Activated naive CD4-positive, alpha-beta T cell treated with anti-CD3 and anti-CD28 coated beads, Interleukin-2, amount 50 U/mL, for 16 hours (primary cell): ENCODE measurements around the gene LMX1B.
"Not testable (repeated sequence)": the region's sequence is repeated elsewhere in the genome, so short reads cannot be mapped to it uniquely, and the experiment has no call there.

Experiments used
- DNase-seq: peaks from one replicate; pipeline ENCODE4 v3.0.0-alpha.2; 2020

The LMX1B gene

DNA sequence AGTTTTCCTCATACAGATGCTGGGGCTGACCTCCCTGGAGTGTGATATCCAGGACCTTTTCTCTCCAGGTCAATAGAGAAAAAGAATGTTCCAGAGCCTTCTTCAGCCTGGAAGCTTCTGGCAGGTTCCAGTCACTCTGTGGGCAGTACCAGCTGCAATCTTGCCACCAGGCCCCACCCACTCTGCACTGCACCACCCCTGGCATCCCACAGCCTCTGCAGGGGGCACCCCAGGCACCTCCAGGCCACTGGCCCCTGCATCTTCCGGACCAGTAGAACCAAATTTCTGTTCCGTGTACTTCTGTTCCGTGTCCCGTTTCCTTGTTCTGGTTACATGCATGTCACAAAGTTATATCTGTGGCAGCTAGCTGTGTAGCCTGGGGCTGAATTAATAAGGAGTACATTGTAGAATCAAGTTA is 107.8 kb downstream of the LMX1B start:
- DNase-seq, result no peak

DNA sequence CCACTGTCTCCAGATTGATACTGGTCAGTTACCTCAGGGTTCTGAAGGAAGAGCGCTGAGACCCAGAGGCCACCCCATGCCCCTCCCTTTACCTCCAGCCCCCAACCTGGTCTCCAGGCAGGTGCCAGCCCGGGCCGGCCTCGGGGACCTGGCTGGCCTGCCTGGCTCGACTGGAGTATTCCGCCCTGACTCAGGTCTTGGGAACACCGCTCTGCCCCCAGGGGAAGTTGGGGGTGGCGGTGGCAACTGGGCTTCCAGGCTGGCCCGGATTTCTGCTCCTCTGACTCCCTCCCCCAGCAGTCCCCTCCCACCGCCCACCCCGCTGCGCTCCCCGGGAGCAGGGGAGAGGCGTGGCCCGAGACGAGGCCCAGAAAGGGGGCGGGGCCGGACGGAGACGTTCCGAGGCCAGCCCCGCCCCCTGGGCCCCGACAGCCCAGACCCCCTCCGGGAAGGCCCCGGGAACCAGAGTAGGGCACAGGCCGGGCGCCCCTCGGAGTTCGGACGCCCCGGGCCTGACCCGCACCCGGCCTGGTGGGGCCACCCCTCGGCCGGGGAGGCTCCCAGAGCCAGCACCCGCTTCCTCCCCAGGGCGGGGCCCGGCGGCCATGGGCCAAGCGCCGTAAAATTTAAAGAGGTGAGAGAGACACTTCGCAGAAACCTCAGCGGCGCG is 108.7 kb downstream of the LMX1B start:
- DNase-seq, result peak; percentile 94

DNA sequence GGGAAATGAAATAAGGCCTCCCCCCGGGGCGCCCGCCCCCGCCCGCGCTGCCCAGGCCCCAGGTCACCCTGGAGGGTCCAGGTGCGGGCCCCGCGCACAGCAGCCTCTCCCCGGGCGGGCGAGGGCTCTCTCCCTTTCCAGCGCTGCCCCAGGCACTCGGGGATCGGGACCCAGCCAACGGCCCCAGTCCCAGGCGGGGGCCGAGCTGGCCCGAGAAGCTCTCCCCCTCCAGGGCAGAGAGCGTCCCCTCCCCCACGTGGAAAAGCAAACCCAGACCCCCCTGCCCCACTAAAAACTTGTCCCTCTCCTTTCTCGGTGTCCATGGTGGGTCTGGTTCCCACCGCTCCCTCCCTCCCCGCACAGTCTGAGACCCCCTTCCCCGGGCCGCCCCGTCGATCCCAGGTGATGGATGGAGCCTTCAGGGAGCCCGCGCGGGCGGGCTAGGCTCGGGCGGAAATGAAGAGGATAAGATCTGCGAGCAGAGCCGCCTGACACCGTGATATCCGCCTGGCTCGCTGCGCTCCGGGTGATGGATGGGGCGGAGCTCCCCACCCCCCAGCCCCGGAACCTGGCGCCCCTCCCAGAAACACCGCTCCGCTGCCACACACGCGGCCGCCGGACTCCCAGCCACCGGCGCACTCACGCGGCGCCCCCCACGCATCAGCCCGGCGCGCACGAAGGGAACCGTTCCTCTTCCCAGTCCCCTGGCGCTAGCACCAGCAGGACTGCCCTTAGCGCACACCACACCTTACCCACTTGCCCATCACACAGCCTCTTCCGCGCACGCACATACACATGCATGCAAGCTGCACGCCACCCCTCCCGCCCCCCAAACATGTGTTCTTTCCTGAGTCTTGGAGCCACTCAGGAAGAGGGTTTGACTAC is 109.4 kb downstream of the LMX1B start:
- DNase-seq, result peak; percentile 77

DNA sequence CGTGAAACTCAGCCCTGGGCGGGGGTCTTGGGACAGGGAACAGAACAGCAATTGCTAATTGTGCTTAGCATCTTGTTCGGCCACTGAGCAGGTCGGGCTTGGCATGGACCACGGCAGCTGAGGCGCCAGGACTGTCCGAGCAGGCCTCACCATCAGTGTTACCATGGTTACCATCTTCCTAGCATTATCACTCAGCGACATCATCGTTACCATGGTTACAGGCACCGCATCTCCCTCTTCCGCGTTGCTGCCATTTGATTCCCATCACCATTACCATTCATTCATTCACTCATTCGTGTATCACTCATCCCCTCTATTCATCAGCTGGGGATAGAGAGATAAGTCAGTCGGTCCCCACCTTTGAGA is 110.1 kb downstream of the LMX1B start:
- DNase-seq, result no peak

DNA sequence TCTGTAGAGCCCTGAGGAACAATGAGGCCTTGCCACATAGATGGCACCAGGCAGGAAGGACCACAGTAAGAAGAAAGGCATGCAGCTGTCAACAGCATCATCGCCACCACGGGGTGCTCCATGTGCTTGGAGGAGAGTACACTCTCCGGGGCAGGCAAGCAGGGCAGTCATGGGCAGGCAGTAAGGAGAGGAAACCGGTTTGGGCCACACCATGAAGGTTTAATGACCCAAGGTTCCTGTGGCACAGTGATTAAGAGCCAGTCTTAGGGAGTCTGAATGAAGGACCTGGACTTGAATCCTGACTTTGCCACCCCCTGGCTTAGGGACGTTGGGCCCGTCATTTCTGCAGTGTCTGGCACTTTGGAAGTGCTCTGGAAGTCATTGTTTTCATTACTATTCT is 110.5 kb downstream of the LMX1B start:
- DNase-seq, result no peak

DNA sequence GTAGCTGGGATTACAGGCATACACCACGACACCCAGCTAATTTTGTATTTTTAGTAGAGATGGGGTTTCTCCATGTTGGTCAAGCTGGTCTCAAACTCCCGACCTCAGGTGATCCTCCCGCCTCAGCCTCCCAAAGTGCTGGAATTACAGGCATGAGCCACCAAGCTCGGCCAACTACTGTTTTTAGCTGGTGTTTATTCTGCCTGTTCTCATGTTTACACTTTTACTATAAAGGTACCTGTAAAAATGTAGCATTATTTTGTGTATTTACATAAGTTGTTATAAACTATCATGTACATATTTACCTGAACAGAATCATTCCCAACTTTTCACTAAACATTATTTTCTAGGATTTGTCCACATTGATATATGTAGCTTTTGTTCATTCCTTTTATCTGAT is 111.8 kb downstream of the LMX1B start:
- not testable (repeated sequence) for DNase-seq

DNA sequence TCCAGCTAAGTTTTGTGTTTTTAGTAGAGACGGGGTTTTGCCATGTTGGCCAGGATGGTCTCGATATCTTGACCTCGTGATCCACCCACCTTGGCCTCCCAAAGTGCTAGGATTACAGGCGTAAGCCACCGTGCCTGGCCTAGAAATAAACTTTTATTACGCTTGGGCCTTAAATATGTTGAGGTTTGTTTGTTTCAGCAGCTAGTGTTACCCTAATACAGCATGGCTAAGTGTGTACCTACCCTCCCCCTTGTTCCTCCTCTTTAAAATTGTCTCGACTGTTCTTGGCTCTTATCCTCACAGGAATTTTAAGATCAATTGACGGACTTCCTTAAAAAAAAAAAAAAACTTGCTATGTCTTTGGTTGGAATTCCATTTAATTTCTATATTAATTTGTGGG is 114.5 kb downstream of the LMX1B start:
- not testable (repeated sequence) for DNase-seq

DNA sequence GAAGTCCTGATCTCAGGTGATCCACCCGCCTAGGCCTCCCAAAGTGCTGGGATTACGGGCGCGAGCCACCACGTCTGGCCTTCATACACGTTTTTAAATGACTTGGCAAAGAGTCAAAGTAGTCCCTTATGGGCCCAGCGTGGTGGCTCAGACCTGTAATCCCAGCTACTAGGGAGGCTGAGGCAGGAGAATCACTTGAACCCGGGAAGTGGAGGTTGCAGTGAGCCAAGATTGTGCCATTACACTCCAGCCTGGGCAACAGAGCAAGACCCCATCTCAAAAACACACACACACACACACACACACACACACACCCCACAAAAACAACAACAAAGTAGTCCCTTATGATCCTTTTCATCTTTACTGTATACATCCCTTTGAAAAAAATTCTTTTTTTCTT is 116.9 kb downstream of the LMX1B start:
- DNase-seq, result not testable (repeated sequence)

DNA sequence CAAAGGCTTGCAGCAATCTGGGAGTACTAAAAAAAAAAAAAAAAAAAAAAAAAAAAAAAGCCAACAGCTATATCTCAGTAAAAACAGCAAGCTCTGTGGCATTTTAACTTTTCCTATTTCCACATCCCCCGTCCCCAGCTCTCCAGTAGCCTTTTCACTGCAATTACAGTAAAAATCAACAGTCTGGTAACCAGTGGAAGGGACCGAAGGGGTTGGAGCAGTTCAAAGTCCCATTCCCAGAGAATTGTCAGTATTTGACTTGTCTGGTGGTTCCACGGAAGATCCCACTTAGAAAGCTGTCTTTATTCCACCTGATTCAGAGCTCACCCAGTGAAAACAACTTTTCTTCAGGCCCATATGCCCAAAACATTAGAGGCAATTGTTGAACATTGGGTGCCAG is 119.3 kb downstream of the LMX1B start:
- no peak for DNase-seq

DNA sequence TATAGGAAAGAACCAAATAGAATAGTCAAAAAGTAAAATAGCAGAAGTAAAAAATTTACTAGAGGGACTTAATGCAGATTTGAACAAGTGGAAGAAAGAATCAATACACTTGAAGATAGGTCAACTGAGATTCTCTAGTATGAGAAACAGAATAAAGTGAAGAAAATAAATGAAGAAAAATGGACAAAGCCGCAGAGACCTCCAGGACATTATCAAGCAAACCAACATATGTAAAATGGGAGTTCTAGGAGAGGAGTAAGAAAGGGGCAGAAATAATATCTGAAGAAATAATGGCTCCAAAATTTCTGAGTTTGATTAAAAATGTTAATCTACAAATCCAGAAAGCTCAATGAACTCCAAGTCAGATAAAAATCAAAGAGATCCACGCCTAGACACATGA is 121.1 kb downstream of the LMX1B start:
- no peak for DNase-seq

DNA sequence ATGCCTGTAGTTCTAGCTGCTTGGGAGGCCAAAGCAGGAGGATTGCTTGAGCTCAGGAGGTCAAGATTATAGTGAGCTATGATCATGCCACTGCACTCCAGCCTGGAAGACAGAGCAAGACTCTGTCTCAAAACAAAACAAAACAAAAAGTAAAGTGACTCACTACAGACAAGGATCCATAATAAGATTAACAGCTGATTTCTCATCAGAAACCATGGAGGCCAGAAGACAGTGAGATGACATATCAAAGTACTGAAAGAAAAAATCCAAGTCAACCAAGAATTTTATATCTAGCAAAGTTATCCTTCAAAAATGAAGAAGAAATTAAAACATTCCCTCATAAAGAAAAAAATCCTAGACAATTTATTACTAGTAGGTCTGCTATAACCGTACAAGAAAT is 121.8 kb downstream of the LMX1B start:
- no peak for DNase-seq

DNA sequence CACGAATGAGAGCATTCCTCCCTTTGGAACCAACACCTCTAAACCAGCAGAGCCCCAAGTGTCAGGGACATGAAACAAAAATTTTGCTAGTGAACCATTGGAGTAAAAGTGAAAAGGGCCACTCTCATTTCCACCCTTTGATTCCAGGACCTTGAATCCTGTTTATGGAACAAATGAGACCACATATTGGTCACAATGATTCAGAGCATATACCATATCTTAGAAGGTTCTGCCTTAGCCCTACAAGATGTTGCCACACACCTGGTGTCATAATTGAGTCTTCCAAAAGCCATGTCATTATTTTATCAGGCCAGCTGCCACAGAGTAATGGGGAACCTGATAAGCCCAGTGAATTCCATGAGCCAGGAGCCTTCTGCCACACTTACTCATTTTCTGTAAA is 124.8 kb downstream of the LMX1B start:
- DNase-seq, result no peak

DNA sequence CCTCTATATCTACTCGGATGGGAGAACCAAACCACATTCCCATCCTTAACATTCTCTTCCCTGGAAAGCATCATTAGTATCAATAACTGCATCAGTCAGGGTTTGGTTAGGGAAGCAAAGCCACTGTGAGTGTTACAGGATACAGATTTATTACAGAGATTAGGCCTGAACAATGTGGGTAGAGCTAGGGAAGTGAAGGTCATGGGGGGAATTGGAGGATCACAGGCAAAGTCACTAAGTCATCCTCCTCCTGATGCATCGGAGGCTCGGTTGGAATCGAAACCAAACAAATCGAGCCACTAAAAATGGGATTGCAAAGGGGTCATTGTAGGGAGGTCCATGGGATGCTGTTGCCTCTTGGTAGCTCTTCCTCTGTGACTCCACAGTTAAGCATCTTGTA is 129.3 kb downstream of the LMX1B start:
- DNase-seq, result no peak

DNA sequence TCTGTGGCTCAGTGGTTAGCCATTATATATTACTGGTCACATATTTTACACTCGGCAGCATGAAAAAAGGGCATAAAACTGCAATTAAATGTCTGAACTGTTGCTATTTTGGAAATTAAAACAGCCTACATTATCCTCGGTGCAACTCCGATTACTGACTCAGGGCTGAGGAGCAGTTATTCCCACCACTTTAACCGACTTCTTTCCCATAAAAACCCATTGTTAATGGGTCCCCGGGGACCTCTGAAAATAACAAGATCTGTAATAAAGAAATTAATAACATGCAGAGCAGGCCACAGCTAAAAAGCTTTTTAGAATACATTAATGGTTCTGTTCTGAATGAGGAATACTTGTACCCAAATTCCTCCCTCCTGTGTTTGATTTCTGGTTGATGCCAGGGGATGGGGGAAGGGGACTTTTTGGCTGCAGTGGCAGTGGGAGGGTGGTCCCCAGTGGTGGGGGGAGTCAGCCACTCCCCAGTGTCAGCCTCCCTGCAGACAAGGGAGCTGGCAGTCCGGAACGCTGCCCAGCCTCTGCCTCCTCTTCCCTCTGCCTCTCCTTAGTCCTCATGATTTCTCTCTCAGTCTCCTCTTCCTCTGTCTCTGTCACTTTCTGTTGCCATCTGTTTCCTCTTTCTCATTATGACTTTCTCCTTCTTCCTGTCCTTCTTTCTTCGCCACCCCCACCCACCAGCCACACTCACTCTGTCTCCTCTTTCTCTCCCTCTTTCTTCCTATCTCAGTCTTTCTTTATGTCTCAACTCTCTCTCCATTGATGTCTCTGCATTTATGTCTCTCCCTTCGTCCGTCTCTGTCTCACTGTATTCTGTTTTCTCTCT is 132.1 kb downstream of the LMX1B start:
- DNase-seq, result no peak
